Dendritic cell treated with granulocyte-macrophage colony-stimulating factor and Interleukin-4, amounts not matched to agents 40 ng/mL and 50 ng/mL, for 4 days (primary cell): ENCODE data around the gene ERCC6L.
"Not testable (repeated sequence)": the region's sequence is repeated elsewhere in the genome, so short reads cannot be mapped to it uniquely, and the experiment has no call there.

Experiments used
- H3K27ac Mint-ChIP-seq: one replicate; pipeline ENCODE4 v1.8.0; 2022; ENCODE audit warnings: mild to moderate bottlenecking, mixed read lengths
- H3K27me3 Mint-ChIP-seq: one replicate; pipeline ENCODE4 v1.8.0; 2022; ENCODE audit warnings: mild to moderate bottlenecking, mixed read lengths
- H3K36me3 Mint-ChIP-seq: one replicate; pipeline ENCODE4 v1.8.0; 2022; ENCODE audit warnings: low read depth, mixed read lengths
- H3K4me1 Mint-ChIP-seq: one replicate; pipeline ENCODE4 v1.8.0; 2022; ENCODE audit warnings: low read depth, mixed read lengths
- H3K4me3 Mint-ChIP-seq: one replicate; pipeline ENCODE4 v1.8.0; 2022; ENCODE audit warnings: mild to moderate bottlenecking, moderate library complexity, mixed read lengths
- H3K9me3 Mint-ChIP-seq: one replicate; pipeline ENCODE4 v1.8.0; 2022; ENCODE audit warnings: mixed read lengths
- intact Hi-C: fragments of 100-400 bp; cut with micrococcal nuclease; formaldehyde crosslinking; loops from one replicate; pipeline ENCODE4 v1.15.0; 2022

ERCC6L gene

DNA sequence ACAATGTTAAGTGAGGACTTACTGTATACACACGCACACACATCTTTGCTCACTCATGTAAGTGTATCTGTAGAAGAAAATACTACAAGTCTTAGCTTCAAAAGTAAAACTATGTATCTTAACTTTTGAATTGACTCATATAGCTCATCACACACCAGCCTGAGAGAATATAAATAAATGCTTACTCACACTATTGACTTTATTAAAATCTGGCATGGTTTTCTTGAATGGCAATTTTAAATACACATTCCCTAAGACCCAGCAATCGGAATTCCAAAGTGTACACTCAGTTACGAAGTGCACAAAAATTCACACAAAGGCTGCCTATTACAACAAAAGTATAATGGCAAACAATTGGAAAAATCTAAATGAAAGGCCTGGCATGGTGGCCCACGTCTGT lies 2.0 kb downstream of the ERCC6L start:
- intact Hi-C loops, result no loop called here
- Mint-ChIP-seq H3K27ac (no peak overlapping the region), H3K4me1 (no peaks in the 10 kb centered on the region), H3K9me3 (no peaks in the 10 kb centered on the region), H3K27me3 (no peaks in the 10 kb centered on the region), H3K4me3 (no peak overlapping the region), H3K36me3 (no peaks in the 10 kb centered on the region)

DNA sequence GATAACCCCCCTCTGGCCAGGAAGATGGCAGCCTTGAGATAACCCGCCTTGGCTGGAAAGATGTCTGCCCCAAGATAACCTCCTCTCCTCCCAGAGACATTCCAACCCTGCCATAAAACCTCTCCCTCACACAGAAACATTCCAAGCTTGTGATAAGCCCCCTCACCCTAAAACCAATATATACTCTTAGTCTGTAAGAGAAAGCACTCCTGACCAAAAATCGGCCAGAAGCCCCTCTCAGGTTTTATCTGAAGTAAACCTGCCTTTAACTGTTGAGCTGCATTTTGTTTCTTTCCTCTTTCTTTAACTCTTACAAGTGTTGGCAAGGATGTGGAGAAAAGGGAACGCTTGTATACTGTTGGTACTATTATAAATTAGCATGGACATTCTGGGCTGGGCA lies 8.5 kb downstream of the ERCC6L start:
- Mint-ChIP-seq H3K9me3 (no peaks in the 10 kb centered on the region), H3K27ac (no peak overlapping the region), H3K36me3 (no peaks in the 10 kb centered on the region), H3K4me3 (no peak overlapping the region), H3K4me1 (no peaks in the 10 kb centered on the region), H3K27me3 (no peaks in the 10 kb centered on the region)
- intact Hi-C loops, result no loop called here

- H3K4me1 Mint-ChIP-seq, H3K4me3 Mint-ChIP-seq, H3K27ac Mint-ChIP-seq, intact Hi-C loops, H3K9me3 Mint-ChIP-seq, H3K27me3 Mint-ChIP-seq: not testable (repeated sequence)
- H3K36me3 Mint-ChIP-seq, result peaks cover 28% of the 10 kb centered on the region
Observed at GRCh38 chrX:72220375-72220774, 18.5 kb downstream of the ERCC6L start.

DNA sequence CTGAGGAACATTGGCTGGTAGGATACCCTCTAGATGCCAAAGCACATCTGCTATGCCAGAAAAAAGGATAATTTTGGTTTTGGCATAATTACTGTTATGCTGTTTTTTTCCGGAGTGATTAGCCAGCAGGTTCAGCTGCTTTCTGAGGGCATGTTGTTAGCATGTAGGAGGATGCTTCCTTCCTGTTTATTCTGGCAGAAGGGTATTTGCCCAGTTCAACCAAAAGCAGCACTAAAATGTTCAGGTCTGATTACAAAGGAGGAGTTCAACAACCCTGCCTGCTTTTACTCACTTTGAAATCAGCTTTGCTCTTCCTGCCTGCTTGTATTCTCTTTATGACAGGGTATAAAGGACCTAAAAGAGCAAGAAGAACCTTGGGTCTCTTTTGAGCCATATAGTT lies 21.9 kb downstream of the ERCC6L start:
- H3K4me3 Mint-ChIP-seq, result no peak overlapping the region
- H3K27me3 Mint-ChIP-seq, result no peaks in the 10 kb centered on the region
- H3K9me3 Mint-ChIP-seq, result no peaks in the 10 kb centered on the region
- intact Hi-C loops, result no loop called here
- H3K4me1 Mint-ChIP-seq, result no peaks in the 10 kb centered on the region
- no peak overlapping the region for H3K27ac Mint-ChIP-seq
- peaks cover 25% of the 10 kb centered on the region for H3K36me3 Mint-ChIP-seq

- Mint-ChIP-seq H3K4me1 (no peaks in the 10 kb centered on the region), H3K36me3 (peaks cover 46% of the 10 kb centered on the region), H3K27ac (no peak overlapping the region), H3K9me3 (no peaks in the 10 kb centered on the region), H3K4me3 (no peak overlapping the region), H3K27me3 (no peaks in the 10 kb centered on the region)
- intact Hi-C loops, result no loop called here
Observed at GRCh38 chrX:72208126-72208800, 30.6 kb downstream of the ERCC6L start.

- H3K27me3 Mint-ChIP-seq, result no peaks in the 10 kb centered on the region
- H3K36me3 Mint-ChIP-seq, result peaks cover 52% of the 10 kb centered on the region
- no peak overlapping the region for H3K27ac Mint-ChIP-seq
- H3K4me3 Mint-ChIP-seq, result no peak overlapping the region
- intact Hi-C loops, result no loop called here
- no peaks in the 10 kb centered on the region for H3K9me3 Mint-ChIP-seq
- no peaks in the 10 kb centered on the region for H3K4me1 Mint-ChIP-seq
Observed at GRCh38 chrX:72207366-72207765, 31.5 kb downstream of the ERCC6L start.

- H3K27me3 Mint-ChIP-seq, result no peaks in the 10 kb centered on the region
- H3K9me3 Mint-ChIP-seq, result no peaks in the 10 kb centered on the region
- H3K4me3 Mint-ChIP-seq, result no peak overlapping the region
- intact Hi-C loops, result no loop called here
- no peak overlapping the region for H3K27ac Mint-ChIP-seq
- peaks cover 61% of the 10 kb centered on the region for H3K36me3 Mint-ChIP-seq
- no peaks in the 10 kb centered on the region for H3K4me1 Mint-ChIP-seq
Observed at GRCh38 chrX:72205706-72206105, 33.1 kb downstream of the ERCC6L start.

GRCh38 chrX:72203421-72203820 lies 35.4 kb downstream of the ERCC6L start:
- Mint-ChIP-seq H3K4me1 (no peaks in the 10 kb centered on the region), H3K4me3 (no peak overlapping the region), H3K9me3 (no peaks in the 10 kb centered on the region), H3K27me3 (no peaks in the 10 kb centered on the region), H3K27ac (no peak overlapping the region), H3K36me3 (peaks cover 61% of the 10 kb centered on the region)
- intact Hi-C loops, result no loop called here

DNA sequence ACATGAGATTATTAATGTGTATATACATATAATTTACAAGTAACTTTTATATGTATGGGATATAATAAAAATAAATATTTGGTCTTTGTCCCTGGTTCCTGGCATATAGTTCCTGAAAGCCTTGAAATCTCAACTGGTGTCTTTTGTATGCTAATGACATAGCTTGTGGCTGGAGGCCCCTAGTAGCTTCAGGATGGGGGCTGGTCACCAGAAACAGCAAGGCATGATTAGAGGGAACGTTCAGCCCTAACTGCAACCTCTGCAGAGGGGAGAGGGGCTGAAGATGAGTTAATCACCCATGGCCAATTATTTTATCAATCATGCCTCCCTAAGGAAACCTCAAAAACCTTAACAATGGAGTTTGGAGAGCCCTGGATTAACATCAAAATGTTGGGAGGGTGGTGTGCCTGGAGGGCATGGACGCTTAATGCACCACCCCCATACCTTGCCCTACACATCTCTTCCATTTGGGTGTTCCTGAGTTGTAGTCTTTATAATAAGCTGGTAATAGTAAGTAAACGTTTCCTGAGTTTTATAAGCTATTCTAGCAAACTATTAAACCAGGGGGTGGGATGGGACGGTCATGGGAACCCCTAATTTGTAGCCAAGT lies 35.9 kb downstream of the ERCC6L start:
- Mint-ChIP-seq H3K27me3 (no peaks in the 10 kb centered on the region), H3K36me3 (peaks cover 58% of the 10 kb centered on the region), H3K9me3 (no peaks in the 10 kb centered on the region), H3K4me1 (no peaks in the 10 kb centered on the region), H3K4me3 (no peak overlapping the region), H3K27ac (no peak overlapping the region)
- intact Hi-C loops, result no loop called here

GRCh38 chrX:72201836-72202536 lies 36.8 kb downstream of the ERCC6L start:
- Mint-ChIP-seq H3K27me3 (no peaks in the 10 kb centered on the region), H3K4me1 (no peaks in the 10 kb centered on the region), H3K36me3 (peaks cover 58% of the 10 kb centered on the region), H3K9me3 (no peaks in the 10 kb centered on the region), H3K27ac (no peak overlapping the region), H3K4me3 (no peak overlapping the region)
- intact Hi-C loops, result no loop called here

GRCh38 chrX:72182924-72183323 lies 55.9 kb downstream of the ERCC6L start:
- H3K4me3 Mint-ChIP-seq, result no peak overlapping the region

GRCh38 chrX:72181178-72182125 lies 57.4 kb downstream of the ERCC6L start, which contains the start of gene PIN4:
Gene PIN4 (plus strand): TSS chrX:72181757. CDS start chrX:72181786, 29 bp downstream.
- H3K4me1 Mint-ChIP-seq, result peaks cover 5% of the 10 kb centered on the region
- intact Hi-C loops, result loop anchor here (5.0 kb wide), 1 partner anchor 49 kb away; the partner anchor contains the start of gene RTL5
- H3K36me3 Mint-ChIP-seq, result peaks cover 6% of the 10 kb centered on the region
- H3K9me3 Mint-ChIP-seq, result no peaks in the 10 kb centered on the region
- no peak within 1 kb of the TSS for H3K27ac Mint-ChIP-seq
- no peaks in the 10 kb centered on the region for H3K27me3 Mint-ChIP-seq
- no peak within 1 kb of the TSS for H3K4me3 Mint-ChIP-seq

More at GRCh38 chrX:72182924-72183323, 55.9 kb downstream of the ERCC6L start:
- Mint-ChIP-seq H3K36me3 (peaks cover 6% of the 10 kb centered on the region), H3K4me1 (peaks cover 5% of the 10 kb centered on the region), H3K27ac (no peak overlapping the region), H3K9me3 (no peaks in the 10 kb centered on the region), H3K27me3 (no peaks in the 10 kb centered on the region)
- intact Hi-C loops, result loop anchor here (5.0 kb wide), 1 partner anchor 51 kb away; the partner anchor contains the start of gene RTL5

- H3K9me3 Mint-ChIP-seq, result no peaks in the 10 kb centered on the region
- intact Hi-C loops, result loop anchor here (5.0 kb wide), 1 partner anchor 48 kb away; the partner anchor contains the start of gene RTL5
- H3K4me3 Mint-ChIP-seq, result no peak overlapping the region
- no peaks in the 10 kb centered on the region for H3K27me3 Mint-ChIP-seq
- H3K36me3 Mint-ChIP-seq, result peaks cover 6% of the 10 kb centered on the region
- peaks cover 5% of the 10 kb centered on the region for H3K4me1 Mint-ChIP-seq
- no peak overlapping the region for H3K27ac Mint-ChIP-seq
Observed at GRCh38 chrX:72180539-72180938, 58.3 kb downstream of the ERCC6L start.
